Measurements from ENCODE around the gene SETDB2. TPM values are rescaled to one million over a fixed set of nuclear protein-coding genes. Genes with fewer than 3 reads are reported as not detected.

Gene SETDB2
- total RNA-seq, 2 experiments from 2014 or later, result 11.3 to 11.5 TPM

- DNase-seq, result no peak
- H3K36me3 Mint-ChIP-seq (ENCODE audit: low read depth), result peaks cover 28% of the 10 kb centered on the region
Observed at GRCh38 chr13:49530457-49530856, 86.4 kb downstream of the SETDB2 start.

GRCh38 chr13:49532593-49532992 is 88.5 kb downstream of the SETDB2 start:
- DNase-seq (no peak), ATAC-seq (no peak)
- ChIA-PET POLR2A (no interaction called here), CTCF (no interaction called here)
- Mint-ChIP-seq H3K27me3 (no peaks in the 10 kb centered on the region), H3K36me3 (ENCODE audit: low read depth) (peaks cover 23% of the 10 kb centered on the region), H3K27ac (no peak overlapping the region), H3K9me3 (no peaks in the 10 kb centered on the region), H3K4me1 (ENCODE audit: low read depth) (peaks cover 9% of the 10 kb centered on the region), H3K4me3 (no peak overlapping the region)
- no peak for TF ChIP-seq CTCF (IDR thresholded peaks at IDR 0.05)
- intact Hi-C loops (cut with micrococcal nuclease), result no loop called here

More at GRCh38 chr13:49530457-49530856, 86.4 kb downstream of the SETDB2 start:
- intact Hi-C loops (cut with micrococcal nuclease), result no loop called here
- ATAC-seq, result no peak
- Mint-ChIP-seq H3K27me3 (no peaks in the 10 kb centered on the region), H3K4me3 (no peak overlapping the region), H3K27ac (peak overlapping the region; percentile 22), H3K4me1 (ENCODE audit: low read depth) (peaks cover 9% of the 10 kb centered on the region), H3K9me3 (no peaks in the 10 kb centered on the region)
- ChIA-PET CTCF (no interaction called here), POLR2A (no interaction called here)
- TF ChIP-seq CTCF (IDR thresholded peaks at IDR 0.05), result no peak

GRCh38 chr13:49533011-49533410 is 88.9 kb downstream of the SETDB2 start:
- no peak for DNase-seq
- ChIA-PET CTCF (no interaction called here), POLR2A (no interaction called here)
- Mint-ChIP-seq H3K9me3 (no peaks in the 10 kb centered on the region), H3K4me1 (ENCODE audit: low read depth) (peaks cover 9% of the 10 kb centered on the region), H3K36me3 (ENCODE audit: low read depth) (peaks cover 23% of the 10 kb centered on the region), H3K27ac (no peak overlapping the region), H3K27me3 (no peaks in the 10 kb centered on the region), H3K4me3 (no peak overlapping the region)
- intact Hi-C loops (cut with micrococcal nuclease), result no loop called here
- no peak for TF ChIP-seq CTCF (IDR thresholded peaks at IDR 0.05)
- no peak for ATAC-seq

GRCh38 chr13:49533591-49534269 is 89.7 kb downstream of the SETDB2 start:
- intact Hi-C loops (cut with micrococcal nuclease), result no loop called here
- Mint-ChIP-seq H3K36me3 (ENCODE audit: low read depth) (peaks cover 20% of the 10 kb centered on the region), H3K27ac (no peak overlapping the region), H3K4me1 (ENCODE audit: low read depth) (peaks cover 9% of the 10 kb centered on the region), H3K9me3 (no peaks in the 10 kb centered on the region), H3K27me3 (no peaks in the 10 kb centered on the region), H3K4me3 (no peak overlapping the region)
- ChIA-PET CTCF (no interaction called here), POLR2A (no interaction called here)
- no peak for TF ChIP-seq CTCF (IDR thresholded peaks at IDR 0.05)
- no peak for ATAC-seq
- no peak for DNase-seq

GRCh38 chr13:49536144-49536873 is 92.2 kb downstream of the SETDB2 start:
- Mint-ChIP-seq H3K36me3 (ENCODE audit: low read depth) (peaks cover 19% of the 10 kb centered on the region), H3K27ac (no peak overlapping the region), H3K4me3 (no peak overlapping the region), H3K4me1 (ENCODE audit: low read depth) (peaks cover 19% of the 10 kb centered on the region), H3K9me3 (no peaks in the 10 kb centered on the region), H3K27me3 (no peaks in the 10 kb centered on the region)
- intact Hi-C loops (cut with micrococcal nuclease), result no loop called here
- TF ChIP-seq CTCF (IDR thresholded peaks at IDR 0.05), result no peak
- ATAC-seq (no peak), DNase-seq (no peak)
- CTCF ChIA-PET, result interaction anchor here (1.1 kb wide), 1 partner anchor 14 kb away, joined by 4 read pairs; no protein-coding TSS in a partner anchor
- POLR2A ChIA-PET, result no interaction called here
